Right lobe of liver (tissue), 4 donors: Measurements from ENCODE around the gene SURF4.

Source experiments
- CTCF ChIP-seq, 4 donors: fragments of 200-600 bp in 3 of 4; fragments of 450-650 bp in 1 of 4; IDR thresholded peaks; one replicate each; pipeline versions ENCODE4 v1.5.1 to v1.8.0; 2016 to 2022; ENCODE audit warnings: antibody characterized with exemption in 4 of 4, mild to moderate bottlenecking in 2 of 4
- POLR2A ChIP-seq: fragments of 450-650 bp; IDR thresholded peaks from one replicate; pipeline ENCODE4 v1.6.1; 2017; ENCODE audit warnings: antibody characterized with exemption, mild to moderate bottlenecking
- donor health status: DM: no; HTN: no; CAD: no.
- donor health status: DM: no; HTN: no; CAD: no.
- donor health status: DM: no; HTN: yes; CAD: no.

DNA sequence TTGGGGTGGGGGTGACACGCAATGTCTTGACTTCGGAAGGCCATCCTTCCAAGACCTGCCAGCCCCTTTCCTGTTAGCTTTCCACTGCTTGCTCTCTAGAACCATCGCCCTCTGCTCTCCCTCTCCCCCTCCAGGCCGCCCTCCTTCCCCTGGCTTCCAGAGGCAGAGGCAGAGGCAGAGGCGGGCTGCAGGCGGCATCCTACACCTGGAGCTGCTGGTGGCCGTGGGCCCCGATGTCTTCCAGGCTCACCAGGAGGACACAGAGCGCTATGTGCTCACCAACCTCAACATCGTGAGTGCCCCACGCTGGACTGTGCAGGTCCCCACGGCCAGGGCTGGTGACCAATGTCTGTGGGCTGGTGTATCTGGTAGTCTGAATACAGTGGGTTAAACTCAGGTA is 48.3 kb upstream of the SURF4 start:
- TF ChIP-seq CTCF (IDR thresholded peaks at IDR 0.05) (no peak), POLR2A (no peak)
